ENCODE data around the gene NOL4L.

Gene NOL4L
- total RNA-seq: 9.8 to 95.7 (median 53.3) reads per million in 9 experiments

- Mint-ChIP-seq H3K36me3 (ENCODE audit: insufficient read depth) (peaks cover 19% of the 10 kb centered on the region), H3K27ac (peak within 1 kb of the TSS; percentile 86 to 90), H3K27me3 (no peaks in the 10 kb centered on the region), H3K9me3 (no peaks in the 10 kb centered on the region), H3K4me1 (ENCODE audit: low read depth in 2 of 2) (peaks cover 37 to 39% of the 10 kb centered on the region in 2 donors), H3K4me3 (peak within 1 kb of the TSS; percentile 90)
- ATAC-seq (replicated peaks) (peak; percentile 40), DNase-seq (peak; percentile 12 to 24 (median 16))
Measured at GRCh38 chr20:32585011-32585585, at the start of gene NOL4L. NOL4L (minus strand) TSS chr20:32585333; CDS start chr20:32584890, 443 bp downstream.

- no peaks in the 10 kb centered on the region for H3K36me3 Mint-ChIP-seq (ENCODE audit: insufficient read depth)
- H3K4me1 Mint-ChIP-seq (ENCODE audit: low read depth in 2 of 2): peaks cover 0 to 4% of the 10 kb centered on the region in 2 donors
- H3K27ac Mint-ChIP-seq: peak overlapping the region in 1 of 2 donors; percentile 55
- no peak for ATAC-seq (replicated peaks)
- H3K9me3 Mint-ChIP-seq: no peaks in the 10 kb centered on the region
- H3K27me3 Mint-ChIP-seq: peaks cover 0 to 15% of the 10 kb centered on the region in 2 donors
- no peak overlapping the region for H3K4me3 Mint-ChIP-seq
- DNase-seq: no peak
Measured at GRCh38 chr20:32634041-32634805, 49.1 kb upstream of the NOL4L start.

- Mint-ChIP-seq H3K9me3 (no peaks in the 10 kb centered on the region), H3K4me3 (no peak overlapping the region), H3K4me1 (ENCODE audit: low read depth in 2 of 2) (peaks cover 0 to 4% of the 10 kb centered on the region in 2 donors), H3K36me3 (ENCODE audit: insufficient read depth) (no peaks in the 10 kb centered on the region), H3K27ac (no peak overlapping the region), H3K27me3 (peaks cover 0 to 23% of the 10 kb centered on the region in 2 donors)
- DNase-seq: no peak
- ATAC-seq (replicated peaks): no peak
Measured at GRCh38 chr20:32632461-32633354, 47.6 kb upstream of the NOL4L start.

GRCh38 chr20:32631933-32632460, 46.9 kb upstream of the NOL4L start:
- H3K9me3 Mint-ChIP-seq: no peaks in the 10 kb centered on the region
- peak overlapping the region in 1 of 2 donors; percentile 35 for H3K27ac Mint-ChIP-seq
- ATAC-seq (replicated peaks): no peak

GRCh38 chr20:32629813-32630212, 44.7 kb upstream of the NOL4L start:
- DNase-seq: no peak
- H3K27ac Mint-ChIP-seq: no peak overlapping the region
- H3K36me3 Mint-ChIP-seq (ENCODE audit: insufficient read depth): no peaks in the 10 kb centered on the region
- H3K4me3 Mint-ChIP-seq: no peak overlapping the region
- no peaks in the 10 kb centered on the region for H3K9me3 Mint-ChIP-seq
- peaks cover 0 to 8% of the 10 kb centered on the region in 2 donors for H3K4me1 Mint-ChIP-seq (ENCODE audit: low read depth in 2 of 2)
- no peak for ATAC-seq (replicated peaks)
- H3K27me3 Mint-ChIP-seq: peaks cover 6 to 36% of the 10 kb centered on the region in 2 donors

More at GRCh38 chr20:32631933-32632460, 46.9 kb upstream of the NOL4L start:
- Mint-ChIP-seq H3K4me1 (ENCODE audit: low read depth in 2 of 2) (peaks cover 0 to 8% of the 10 kb centered on the region in 2 donors), H3K36me3 (ENCODE audit: insufficient read depth) (no peaks in the 10 kb centered on the region), H3K27me3 (peaks cover 0 to 23% of the 10 kb centered on the region in 2 donors), H3K4me3 (no peak overlapping the region)
- DNase-seq: no peak

- H3K27ac Mint-ChIP-seq: no peak overlapping the region
- H3K9me3 Mint-ChIP-seq: no peaks in the 10 kb centered on the region
- H3K4me3 Mint-ChIP-seq: no peak overlapping the region
- peaks cover 6 to 35% of the 10 kb centered on the region in 2 donors for H3K27me3 Mint-ChIP-seq
- H3K36me3 Mint-ChIP-seq (ENCODE audit: insufficient read depth): no peaks in the 10 kb centered on the region
- no peak for ATAC-seq (replicated peaks)
- peaks cover 0 to 8% of the 10 kb centered on the region in 2 donors for H3K4me1 Mint-ChIP-seq (ENCODE audit: low read depth in 2 of 2)
- DNase-seq: no peak
Measured at GRCh38 chr20:32628960-32629530, 43.9 kb upstream of the NOL4L start.

GRCh38 chr20:32626859-32627636, 41.9 kb upstream of the NOL4L start:
- DNase-seq (peak in 1 of 3 experiments; percentile 13), ATAC-seq (replicated peaks) (peak; percentile 69)
- Mint-ChIP-seq H3K9me3 (no peaks in the 10 kb centered on the region), H3K4me1 (ENCODE audit: low read depth in 2 of 2) (peaks cover 0 to 8% of the 10 kb centered on the region in 2 donors), H3K27ac (peak overlapping the region in 1 of 2 donors; percentile 75), H3K36me3 (ENCODE audit: insufficient read depth) (no peaks in the 10 kb centered on the region), H3K4me3 (peak overlapping the region; percentile 15 to 60), H3K27me3 (peaks cover 6 to 21% of the 10 kb centered on the region in 2 donors)

GRCh38 chr20:32626407-32626806, 41.3 kb upstream of the NOL4L start:
- ATAC-seq (replicated peaks) (no peak), DNase-seq (no peak)
- peaks cover 6 to 21% of the 10 kb centered on the region in 2 donors for H3K27me3 Mint-ChIP-seq
- H3K9me3 Mint-ChIP-seq: no peaks in the 10 kb centered on the region
- no peak overlapping the region for H3K27ac Mint-ChIP-seq
- no peak overlapping the region for H3K4me3 Mint-ChIP-seq
- H3K4me1 Mint-ChIP-seq (ENCODE audit: low read depth in 2 of 2): peaks cover 0 to 8% of the 10 kb centered on the region in 2 donors
- no peaks in the 10 kb centered on the region for H3K36me3 Mint-ChIP-seq (ENCODE audit: insufficient read depth)

- H3K36me3 Mint-ChIP-seq (ENCODE audit: insufficient read depth): no peaks in the 10 kb centered on the region
- H3K4me1 Mint-ChIP-seq (ENCODE audit: low read depth in 2 of 2): peaks cover 0 to 8% of the 10 kb centered on the region in 2 donors
- H3K27me3 Mint-ChIP-seq: peaks cover 6 to 21% of the 10 kb centered on the region in 2 donors
- DNase-seq: no peak
- H3K9me3 Mint-ChIP-seq: no peaks in the 10 kb centered on the region
- no peak overlapping the region for H3K4me3 Mint-ChIP-seq
- H3K27ac Mint-ChIP-seq: no peak overlapping the region
- ATAC-seq (replicated peaks): no peak
Measured at GRCh38 chr20:32625996-32626395, 40.9 kb upstream of the NOL4L start.

GRCh38 chr20:32624687-32625345, 39.7 kb upstream of the NOL4L start:
- no peak overlapping the region for H3K4me3 Mint-ChIP-seq
- ATAC-seq (replicated peaks): no peak

GRCh38 chr20:32623667-32624157, 38.6 kb upstream of the NOL4L start:
- Mint-ChIP-seq H3K9me3 (no peaks in the 10 kb centered on the region), H3K36me3 (ENCODE audit: insufficient read depth) (peaks cover 7% of the 10 kb centered on the region), H3K4me3 (no peak overlapping the region), H3K27me3 (peaks cover 6 to 20% of the 10 kb centered on the region in 2 donors), H3K27ac (no peak overlapping the region), H3K4me1 (ENCODE audit: low read depth in 2 of 2) (peaks cover 0 to 8% of the 10 kb centered on the region in 2 donors)
- DNase-seq (no peak), ATAC-seq (replicated peaks) (no peak)

More at GRCh38 chr20:32624687-32625345, 39.7 kb upstream of the NOL4L start:
- Mint-ChIP-seq H3K27ac (no peak overlapping the region), H3K36me3 (ENCODE audit: insufficient read depth) (peaks cover 3% of the 10 kb centered on the region), H3K9me3 (no peaks in the 10 kb centered on the region), H3K4me1 (ENCODE audit: low read depth in 2 of 2) (peaks cover 0 to 8% of the 10 kb centered on the region in 2 donors), H3K27me3 (peaks cover 6 to 21% of the 10 kb centered on the region in 2 donors)
- DNase-seq: no peak

Data from effector memory CD8-positive, alpha-beta T cell (primary cell).